ENCODE data around the gene PCGF3.

Gene PCGF3

DNA sequence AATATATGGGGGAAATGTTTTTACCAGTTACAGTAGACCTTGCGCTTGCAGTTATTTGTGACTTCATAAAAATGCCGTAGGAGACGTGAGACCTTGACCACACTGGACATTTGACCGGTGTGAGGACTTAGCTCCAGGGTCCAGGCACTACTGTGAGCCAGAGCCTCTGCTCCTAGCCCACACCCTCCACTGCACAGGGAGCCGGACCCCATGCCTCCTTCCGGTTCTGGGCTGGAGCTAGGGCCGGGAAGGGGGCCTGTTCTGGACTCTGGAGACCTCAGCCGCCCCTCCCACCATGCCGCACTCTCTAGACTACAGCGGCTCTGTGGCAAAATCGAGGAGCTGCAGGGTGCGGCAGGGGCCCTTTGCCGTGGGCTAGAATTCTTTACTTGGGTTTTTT, 5.3 kb downstream of the PCGF3 start:
- H3K27ac ChIP-seq (ENCODE audit: low read length) = no peak overlapping the region
- peaks cover 0 to 7% of the 10 kb centered on the region in 2 donors for H3K36me3 ChIP-seq (ENCODE audit: control insufficient read depth in 1 of 2, insufficient read depth in 2 of 2, low read length in 2 of 2)
- no peaks in the 10 kb centered on the region for H3K9me3 ChIP-seq (ENCODE audit: control insufficient read depth in 1 of 2, low read length in 2 of 2)
- no peak overlapping the region for H3K4me3 ChIP-seq (ENCODE audit: low read depth in 1 of 2, low read length in 2 of 2)
- peaks cover 12 to 25% of the 10 kb centered on the region in 2 donors for H3K4me1 ChIP-seq (ENCODE audit: control insufficient read depth in 1 of 2, insufficient read depth in 2 of 2, low read length in 2 of 2)
- H3K27me3 ChIP-seq (ENCODE audit: low read depth, low read length) = no peaks in the 10 kb centered on the region

DNA sequence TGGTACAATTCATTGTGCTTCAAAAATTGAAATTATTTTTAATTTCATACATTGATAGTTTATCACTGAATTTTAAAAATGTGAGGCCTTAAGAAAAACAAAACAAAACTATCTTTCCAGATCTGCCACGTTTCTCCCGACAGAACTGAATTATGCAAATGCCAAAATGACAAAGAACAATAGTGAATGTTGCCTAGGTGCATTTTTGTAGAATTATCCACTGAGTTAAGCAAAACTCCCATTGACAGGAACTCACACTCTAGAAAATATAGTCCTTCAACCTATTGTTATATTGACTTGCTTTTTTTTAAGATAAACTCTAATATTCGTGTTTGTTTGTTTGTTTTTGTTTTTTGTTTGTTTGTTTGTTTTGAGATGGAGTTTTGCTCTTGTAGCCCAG, 6.5 kb downstream of the PCGF3 start:
- H3K36me3 ChIP-seq (ENCODE audit: control insufficient read depth in 1 of 2, insufficient read depth in 2 of 2, low read length in 2 of 2) = peaks cover 0 to 7% of the 10 kb centered on the region in 2 donors
- H3K4me1 ChIP-seq (ENCODE audit: control insufficient read depth in 1 of 2, insufficient read depth in 2 of 2, low read length in 2 of 2) = peaks cover 9 to 20% of the 10 kb centered on the region in 2 donors
- H3K4me3 ChIP-seq (ENCODE audit: low read depth in 1 of 2, low read length in 2 of 2) = no peak overlapping the region
- H3K27ac ChIP-seq (ENCODE audit: low read length) = no peak overlapping the region
- no peaks in the 10 kb centered on the region for H3K27me3 ChIP-seq (ENCODE audit: low read depth, low read length)
- no peaks in the 10 kb centered on the region for H3K9me3 ChIP-seq (ENCODE audit: control insufficient read depth in 1 of 2, low read length in 2 of 2)

DNA sequence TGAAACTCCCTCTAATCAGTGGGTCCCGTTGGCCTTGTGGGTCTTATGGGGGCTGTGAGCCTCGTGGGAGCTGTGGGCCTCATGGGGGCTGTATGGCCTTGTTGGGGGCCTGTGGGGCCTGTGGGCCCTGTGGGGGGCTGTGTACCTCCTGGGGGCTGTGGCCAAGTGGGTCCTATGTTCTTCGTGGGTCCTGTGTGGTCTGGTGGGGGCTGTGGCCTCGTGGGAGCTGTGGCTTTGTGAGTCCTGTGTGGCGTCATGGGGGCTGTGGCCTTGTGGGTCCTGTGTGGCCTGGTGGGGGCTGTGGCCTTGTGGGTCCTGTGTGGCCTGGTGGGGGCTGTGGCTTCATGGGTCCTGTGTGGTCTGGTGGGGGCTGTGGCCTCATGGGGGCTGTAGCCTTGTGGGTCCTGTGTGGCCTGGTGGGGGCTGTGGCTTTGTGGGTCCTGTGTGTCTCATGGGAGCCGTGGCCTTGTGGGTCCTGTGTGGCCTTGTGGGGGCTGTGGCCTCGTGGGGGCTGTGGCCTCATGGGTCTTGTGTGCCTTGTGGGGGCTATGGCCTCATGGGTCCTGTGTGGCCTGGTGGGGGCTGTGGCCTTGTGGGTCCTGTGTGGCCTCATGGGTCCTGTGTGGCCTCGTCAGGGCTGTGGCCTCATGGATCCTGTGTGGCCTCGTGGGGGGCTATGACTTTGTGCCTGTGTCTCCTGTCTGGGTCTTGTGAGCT, 7.4 kb downstream of the PCGF3 start:
- Histone ChIP-seq H3K4me3 (ENCODE audit: low read depth in 1 of 2, low read length in 2 of 2) (no peak overlapping the region), H3K4me1 (ENCODE audit: control insufficient read depth in 1 of 2, insufficient read depth in 2 of 2, low read length in 2 of 2) (peaks cover 6 to 10% of the 10 kb centered on the region in 2 donors), H3K36me3 (ENCODE audit: control insufficient read depth in 1 of 2, insufficient read depth in 2 of 2, low read length in 2 of 2) (peaks cover 0 to 7% of the 10 kb centered on the region in 2 donors), H3K9me3 (ENCODE audit: control insufficient read depth in 1 of 2, low read length in 2 of 2) (no peaks in the 10 kb centered on the region), H3K27me3 (ENCODE audit: low read depth, low read length) (no peaks in the 10 kb centered on the region), H3K27ac (ENCODE audit: low read length) (no peak overlapping the region)

GRCh38 chr4:714087-714486, 8.5 kb downstream of the PCGF3 start:
- no peaks in the 10 kb centered on the region for H3K27me3 ChIP-seq (ENCODE audit: low read depth, low read length)
- H3K9me3 ChIP-seq (ENCODE audit: control insufficient read depth in 1 of 2, low read length in 2 of 2) = no peaks in the 10 kb centered on the region
- H3K36me3 ChIP-seq (ENCODE audit: control insufficient read depth in 1 of 2, insufficient read depth in 2 of 2, low read length in 2 of 2) = peaks cover 0 to 7% of the 10 kb centered on the region in 2 donors
- no peak overlapping the region for H3K4me3 ChIP-seq (ENCODE audit: low read depth in 1 of 2, low read length in 2 of 2)
- H3K4me1 ChIP-seq (ENCODE audit: control insufficient read depth in 1 of 2, insufficient read depth in 2 of 2, low read length in 2 of 2) = peaks cover 0 to under 1% of the 10 kb centered on the region in 2 donors
- no peak overlapping the region for H3K27ac ChIP-seq (ENCODE audit: low read length)

DNA sequence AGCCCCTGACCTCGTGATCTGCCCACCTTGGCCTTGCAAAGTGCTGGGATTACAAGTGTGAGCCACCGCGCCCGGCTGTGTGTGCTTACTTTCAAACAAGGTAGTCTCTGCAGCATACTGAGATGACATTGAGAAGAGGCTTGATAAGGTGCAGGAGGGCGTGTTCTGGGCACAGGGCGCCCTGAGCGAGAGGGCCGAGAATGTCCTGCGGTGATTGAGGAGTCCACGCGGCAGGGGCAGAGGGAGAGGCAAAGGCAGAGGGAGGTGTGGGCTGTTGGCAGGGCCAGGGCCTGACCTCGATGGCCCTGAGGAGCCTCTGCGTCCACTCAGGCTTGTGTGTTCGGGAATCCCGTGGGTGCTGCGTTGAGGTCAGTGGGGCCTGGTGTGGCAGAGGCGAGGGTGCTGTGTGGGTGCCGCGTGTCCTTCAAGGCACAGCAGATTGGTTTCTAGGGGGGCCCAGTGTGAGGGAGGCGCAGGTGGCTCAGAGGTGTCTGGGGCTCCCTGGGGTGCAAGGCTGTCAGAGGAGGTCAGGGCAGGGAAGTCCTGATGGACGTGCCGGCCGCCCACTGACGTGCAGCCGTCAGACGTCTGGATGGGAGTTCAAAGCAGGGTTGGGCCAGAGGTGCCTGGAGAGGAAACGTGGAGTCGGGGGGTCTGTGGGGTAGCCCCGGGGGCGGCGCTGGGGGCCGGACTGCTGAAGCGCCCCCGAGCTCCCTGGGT, 12.1 kb downstream of the PCGF3 start:
- no peaks in the 10 kb centered on the region for H3K27me3 ChIP-seq (ENCODE audit: low read depth, low read length)
- H3K9me3 ChIP-seq (ENCODE audit: control insufficient read depth in 1 of 2, low read length in 2 of 2) = no peaks in the 10 kb centered on the region
- H3K4me3 ChIP-seq (ENCODE audit: low read depth in 1 of 2, low read length in 2 of 2) = no peak overlapping the region
- no peak overlapping the region for H3K27ac ChIP-seq (ENCODE audit: low read length)
- peaks cover 0 to 9% of the 10 kb centered on the region in 2 donors for H3K4me1 ChIP-seq (ENCODE audit: control insufficient read depth in 1 of 2, insufficient read depth in 2 of 2, low read length in 2 of 2)
- peaks cover 0 to 9% of the 10 kb centered on the region in 2 donors for H3K36me3 ChIP-seq (ENCODE audit: control insufficient read depth in 1 of 2, insufficient read depth in 2 of 2, low read length in 2 of 2)

DNA sequence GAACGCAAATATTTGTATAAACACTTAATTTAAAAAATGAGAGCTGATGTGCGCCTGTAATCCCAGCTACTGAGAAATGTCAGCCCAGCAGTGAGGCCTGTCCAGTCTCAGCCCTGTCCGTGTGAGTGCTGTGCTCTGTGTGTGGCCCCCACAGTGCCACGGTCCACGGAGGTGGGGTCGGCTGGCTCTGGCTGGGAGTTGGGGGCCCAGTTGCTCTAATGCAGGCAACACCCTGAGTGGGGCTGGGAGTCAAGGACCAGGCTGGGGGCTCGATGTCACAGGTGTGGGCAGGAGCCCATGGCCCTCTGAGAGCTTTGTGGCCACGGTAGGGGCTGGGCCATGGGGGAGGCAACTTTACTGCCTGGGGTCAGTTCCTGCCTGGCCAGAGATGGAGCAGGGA, 12.8 kb downstream of the PCGF3 start:
- no peaks in the 10 kb centered on the region for H3K27me3 ChIP-seq (ENCODE audit: low read depth, low read length)
- no peaks in the 10 kb centered on the region for H3K9me3 ChIP-seq (ENCODE audit: control insufficient read depth in 1 of 2, low read length in 2 of 2)
- H3K27ac ChIP-seq (ENCODE audit: low read length) = no peak overlapping the region
- H3K4me3 ChIP-seq (ENCODE audit: low read depth in 1 of 2, low read length in 2 of 2) = no peak overlapping the region
- peaks cover 0 to 15% of the 10 kb centered on the region in 2 donors for H3K36me3 ChIP-seq (ENCODE audit: control insufficient read depth in 1 of 2, insufficient read depth in 2 of 2, low read length in 2 of 2)
- peaks cover 0 to 9% of the 10 kb centered on the region in 2 donors for H3K4me1 ChIP-seq (ENCODE audit: control insufficient read depth in 1 of 2, insufficient read depth in 2 of 2, low read length in 2 of 2)

DNA sequence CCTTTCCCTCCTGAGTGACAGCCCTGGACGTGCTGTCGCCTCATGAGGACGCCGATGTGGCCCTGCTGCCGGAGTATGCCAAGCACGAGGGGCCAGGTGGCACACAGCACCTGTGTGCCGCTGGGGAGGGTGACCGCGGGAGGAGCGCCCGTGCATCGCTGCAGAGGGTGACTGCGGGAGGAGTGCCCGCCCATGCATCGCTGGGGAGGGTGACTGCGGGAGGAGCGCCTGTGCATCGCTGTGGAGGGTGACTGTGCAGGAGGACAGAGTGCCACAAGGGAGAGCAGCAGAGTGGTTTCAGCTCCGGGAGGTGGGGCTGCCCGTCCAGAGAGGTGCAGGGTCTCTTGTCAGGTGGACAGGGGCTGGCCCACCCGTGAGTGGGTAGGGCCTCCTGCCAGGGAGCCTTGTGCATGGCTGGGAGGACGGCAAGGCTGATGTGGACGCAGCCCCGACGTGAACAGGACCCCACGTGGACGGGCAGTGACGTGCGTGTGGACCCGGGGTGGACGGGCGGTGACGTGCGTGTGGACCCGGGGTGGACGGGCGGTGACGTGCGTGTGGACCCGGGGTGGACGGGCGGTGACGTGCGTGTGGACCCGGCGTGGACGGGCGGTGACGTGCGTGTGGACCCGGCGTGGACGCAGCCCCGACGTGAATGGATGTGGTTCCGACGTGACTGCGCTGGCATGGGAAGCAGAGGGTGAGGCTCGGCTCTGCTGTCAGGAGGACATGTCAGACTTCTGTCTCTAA, 14.7 kb downstream of the PCGF3 start:
- Histone ChIP-seq H3K27ac (ENCODE audit: low read length) (no peak overlapping the region), H3K4me3 (ENCODE audit: low read depth in 1 of 2, low read length in 2 of 2) (no peak overlapping the region), H3K4me1 (ENCODE audit: control insufficient read depth in 1 of 2, insufficient read depth in 2 of 2, low read length in 2 of 2) (peaks cover 0 to 9% of the 10 kb centered on the region in 2 donors), H3K9me3 (ENCODE audit: control insufficient read depth in 1 of 2, low read length in 2 of 2) (no peaks in the 10 kb centered on the region), H3K36me3 (ENCODE audit: control insufficient read depth in 1 of 2, insufficient read depth in 2 of 2, low read length in 2 of 2) (peaks cover 0 to 8% of the 10 kb centered on the region in 2 donors), H3K27me3 (ENCODE audit: low read depth, low read length) (no peaks in the 10 kb centered on the region)

DNA sequence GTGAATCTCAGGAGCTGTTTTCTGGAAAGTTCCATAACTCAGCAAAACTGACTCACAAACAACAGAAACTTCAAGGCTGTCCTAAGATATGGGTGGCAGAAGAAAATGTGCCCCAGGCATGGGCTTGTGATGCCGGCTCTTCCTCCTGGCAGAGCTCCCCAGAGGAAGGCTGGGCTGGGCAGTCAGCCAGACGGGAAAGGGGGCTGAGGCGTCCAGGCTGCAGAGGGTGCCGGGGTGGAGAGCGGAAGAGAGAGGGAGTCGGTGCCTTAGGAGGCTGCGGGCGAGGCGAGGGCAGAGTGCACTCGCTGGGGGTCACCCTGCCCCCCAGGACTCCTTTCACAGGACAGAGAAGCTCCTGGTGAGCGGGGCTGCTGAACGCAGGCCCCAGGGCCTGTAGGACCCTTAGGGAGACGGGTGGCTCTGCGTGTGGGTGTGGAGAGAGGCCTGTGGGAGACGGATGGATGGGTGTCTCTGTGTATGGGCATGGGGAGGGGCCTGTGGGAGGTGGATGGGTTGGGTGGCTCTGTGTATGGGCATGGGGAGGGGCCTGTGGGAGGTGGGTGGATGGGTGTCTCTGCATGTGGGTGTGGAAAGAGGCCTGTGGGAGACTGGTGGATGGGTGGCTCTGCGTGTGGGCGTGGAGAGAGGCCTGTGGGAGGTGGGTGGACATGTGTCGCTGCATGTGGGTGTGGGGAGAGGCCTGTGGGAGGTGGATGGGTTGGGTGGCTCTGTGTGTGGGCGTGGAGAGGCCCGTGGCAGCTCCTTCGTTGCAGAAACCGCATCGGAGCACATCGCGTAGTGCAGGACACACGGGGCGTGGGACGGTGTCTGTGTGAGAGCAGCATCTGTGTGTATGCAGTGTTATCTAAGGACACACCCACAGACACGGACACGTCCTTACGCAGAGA, 15.9 kb downstream of the PCGF3 start:
- peaks cover 0 to 8% of the 10 kb centered on the region in 2 donors for H3K36me3 ChIP-seq (ENCODE audit: control insufficient read depth in 1 of 2, insufficient read depth in 2 of 2, low read length in 2 of 2)
- no peak overlapping the region for H3K4me3 ChIP-seq (ENCODE audit: low read depth in 1 of 2, low read length in 2 of 2)
- no peaks in the 10 kb centered on the region for H3K9me3 ChIP-seq (ENCODE audit: control insufficient read depth in 1 of 2, low read length in 2 of 2)

DNA sequence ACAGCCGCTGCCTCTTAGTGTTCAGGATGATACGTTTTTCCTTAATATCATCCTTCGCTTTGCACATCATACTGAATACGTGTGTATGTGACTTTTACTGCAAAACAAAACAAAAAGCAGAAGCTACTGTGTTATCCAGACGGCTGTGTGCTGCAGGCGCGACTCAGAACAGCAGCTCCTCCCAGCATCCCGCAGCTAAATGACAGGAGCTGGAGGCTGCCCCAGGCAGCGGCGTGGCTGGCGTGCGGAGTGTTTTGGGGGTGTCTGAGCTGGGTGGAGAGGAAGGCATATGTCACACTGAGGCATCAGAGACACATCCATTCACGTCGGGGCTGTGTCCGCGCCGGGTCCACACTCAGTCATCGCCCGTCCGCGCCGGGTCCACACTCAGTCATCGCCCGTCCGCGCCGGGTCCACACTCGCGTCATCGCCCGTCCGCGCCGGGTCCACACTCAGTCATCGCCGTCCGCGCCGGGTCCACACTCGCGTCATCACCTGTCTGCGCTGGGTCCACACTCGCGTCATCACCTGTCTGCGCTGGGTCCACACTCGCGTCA, 16.6 kb downstream of the PCGF3 start:
- H3K36me3 ChIP-seq (ENCODE audit: control insufficient read depth in 1 of 2, insufficient read depth in 2 of 2, low read length in 2 of 2) = peaks cover 0 to 8% of the 10 kb centered on the region in 2 donors
- no peak overlapping the region for H3K4me3 ChIP-seq (ENCODE audit: low read depth in 1 of 2, low read length in 2 of 2)
- H3K9me3 ChIP-seq (ENCODE audit: control insufficient read depth in 1 of 2, low read length in 2 of 2) = no peaks in the 10 kb centered on the region
- H3K27ac ChIP-seq (ENCODE audit: low read length) = no peak overlapping the region
- H3K27me3 ChIP-seq (ENCODE audit: low read depth, low read length) = no peaks in the 10 kb centered on the region
- peaks cover 0 to 12% of the 10 kb centered on the region in 2 donors for H3K4me1 ChIP-seq (ENCODE audit: control insufficient read depth in 1 of 2, insufficient read depth in 2 of 2, low read length in 2 of 2)

More for the DNA sequence above, 15.9 kb downstream of the PCGF3 start:
- Histone ChIP-seq H3K27me3 (ENCODE audit: low read depth, low read length) (no peaks in the 10 kb centered on the region), H3K4me1 (ENCODE audit: control insufficient read depth in 1 of 2, insufficient read depth in 2 of 2, low read length in 2 of 2) (peaks cover 0 to 12% of the 10 kb centered on the region in 2 donors), H3K27ac (ENCODE audit: low read length) (no peak overlapping the region)

- H3K27me3 ChIP-seq (ENCODE audit: low read depth, low read length) = no peaks in the 10 kb centered on the region
- H3K27ac ChIP-seq (ENCODE audit: low read length) = no peak overlapping the region
- H3K4me1 ChIP-seq (ENCODE audit: control insufficient read depth in 1 of 2, insufficient read depth in 2 of 2, low read length in 2 of 2) = peaks cover 0 to 12% of the 10 kb centered on the region in 2 donors
- H3K9me3 ChIP-seq (ENCODE audit: control insufficient read depth in 1 of 2, low read length in 2 of 2) = no peaks in the 10 kb centered on the region
- H3K4me3 ChIP-seq (ENCODE audit: low read depth in 1 of 2, low read length in 2 of 2) = no peak overlapping the region
- H3K36me3 ChIP-seq (ENCODE audit: control insufficient read depth in 1 of 2, insufficient read depth in 2 of 2, low read length in 2 of 2) = peaks cover 0 to 8% of the 10 kb centered on the region in 2 donors
Observed at GRCh38 chr4:722851-723360, 17.3 kb downstream of the PCGF3 start.

Measured in muscle layer of duodenum (tissue), 2 donors.